Large intestine (tissue), 3 donors: Measurements from ENCODE around the gene ZSCAN23. TPM values are rescaled to one million over a fixed set of nuclear protein-coding genes. Genes with fewer than 3 reads are reported as not detected.
"Not testable (repeated sequence)": the region's sequence is repeated elsewhere in the genome, so short reads cannot be mapped to it uniquely, and the experiment has no call there.

ENCODE experiments used
- DNase-seq, 2 donors: peaks; one replicate each; pipeline versions ENCODE4 v3.0.0 to v3.0.0-alpha.2; 2013
- H3K27ac ChIP-seq: one replicate; pipeline ENCODE4 v1.5.1; 2013; ENCODE audit warnings: low read length
- H3K27me3 ChIP-seq: 2 replicates; pipeline ENCODE4 v1.6.1; 2013; ENCODE audit warnings: low read length; ENCODE audit not compliant: control insufficient read depth, insufficient read depth
- H3K36me3 ChIP-seq: 2 replicates; pipeline ENCODE4 v1.6.1; 2013; ENCODE audit warnings: low read length; ENCODE audit not compliant: control insufficient read depth, insufficient read depth
- H3K4me1 ChIP-seq: one replicate; pipeline ENCODE4 v1.6.1; 2013; ENCODE audit warnings: low read length; ENCODE audit not compliant: control insufficient read depth, insufficient read depth
- H3K4me3 ChIP-seq: one replicate; pipeline ENCODE4 v1.5.1; 2013; ENCODE audit warnings: low read length
- H3K9me3 ChIP-seq: one replicate; pipeline ENCODE4 v1.6.1; 2013; ENCODE audit warnings: mild to moderate bottlenecking, low read depth, low read length, moderate library complexity; ENCODE audit not compliant: control insufficient read depth
- WGBS: methylation state at CpG from one replicate; pipeline ENCODE4 v1.1.5; 2013; ENCODE audit warnings: low lambda C conversion rate; ENCODE audit not compliant: insufficient coverage; 5-methylcytosine and 5-hydroxymethylcytosine counted together
- polyA plus RNA-seq: library from polyadenylated mRNA; unstranded; fragments of 120-200 nt; gene quantifications from one replicate; pipeline ENCODE4 v1.2.1, GENCODE V29; 2013

Gene ZSCAN23
- polyA plus RNA-seq, 1 donor, result 3.6 TPM

- H3K27me3 ChIP-seq, result peaks cover 16% of the 10 kb centered on the region
- no CpG with 5 or more reads among the region's 5 CpGs for WGBS
- H3K27ac ChIP-seq, H3K4me3 ChIP-seq, DNase-seq, H3K9me3 ChIP-seq, H3K36me3 ChIP-seq, H3K4me1 ChIP-seq: not testable (repeated sequence)
Observed at GRCh38 chr6:28403923-28404322, 39.4 kb downstream of the ZSCAN23 start.

- 100% methylated on average over 1 of the region's 2 CpGs for WGBS
- no peak overlapping the region for H3K4me3 ChIP-seq
- peaks cover 12% of the 10 kb centered on the region for H3K27me3 ChIP-seq
- peaks cover 5% of the 10 kb centered on the region for H3K36me3 ChIP-seq
- DNase-seq, result no peak
- H3K4me1 ChIP-seq, result peaks cover 4% of the 10 kb centered on the region
- no peaks in the 10 kb centered on the region for H3K9me3 ChIP-seq
- no peak overlapping the region for H3K27ac ChIP-seq
Observed at GRCh38 chr6:28402197-28402596, 41.1 kb downstream of the ZSCAN23 start.

DNA sequence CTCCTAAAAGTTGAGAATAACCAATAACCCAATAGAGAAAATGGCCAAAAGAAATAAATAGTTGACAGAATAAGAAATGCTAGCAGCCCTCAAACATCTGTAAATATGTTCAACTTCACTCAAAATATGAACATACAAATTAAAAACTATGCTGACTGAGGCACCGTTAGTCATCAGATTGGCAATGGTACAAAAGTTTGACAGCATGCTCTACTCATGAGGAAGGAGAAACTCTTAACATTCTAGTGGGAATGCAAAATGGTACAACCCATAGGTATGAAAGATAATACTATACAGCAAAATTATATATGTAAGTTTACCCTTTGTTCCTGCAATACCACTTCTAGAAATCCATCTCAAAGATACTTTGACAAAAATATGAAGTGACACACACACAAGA, 42.1 kb downstream of the ZSCAN23 start:
- Histone ChIP-seq H3K9me3 (no peaks in the 10 kb centered on the region), H3K36me3 (peaks cover 9% of the 10 kb centered on the region), H3K27ac (no peak overlapping the region), H3K4me3 (no peak overlapping the region), H3K27me3 (peaks cover 12% of the 10 kb centered on the region), H3K4me1 (peaks cover 4% of the 10 kb centered on the region)
- no peak for DNase-seq
- WGBS, result no CpG with 5 or more reads among the region's 1 CpG

DNA sequence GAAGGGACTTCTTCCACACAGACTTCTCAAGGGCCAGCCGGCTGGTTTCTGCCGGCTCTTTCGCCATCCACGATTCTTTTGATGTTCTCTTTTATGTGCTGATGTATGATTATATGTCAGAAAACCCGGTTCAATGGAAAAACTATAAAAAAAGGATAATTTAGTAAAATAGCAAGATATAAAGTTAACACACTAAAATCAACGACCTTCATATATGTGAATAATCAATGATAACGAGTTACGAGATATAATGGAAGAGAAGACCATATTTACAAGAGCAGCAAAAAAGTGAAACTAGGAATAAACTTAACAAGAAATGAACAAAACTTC, 43.2 kb downstream of the ZSCAN23 start:
- peaks cover 12% of the 10 kb centered on the region for H3K27me3 ChIP-seq
- peaks cover 11% of the 10 kb centered on the region for H3K36me3 ChIP-seq
- no peaks in the 10 kb centered on the region for H3K9me3 ChIP-seq
- peaks cover 4% of the 10 kb centered on the region for H3K4me1 ChIP-seq
- peak overlapping the region; percentile 85 for H3K4me3 ChIP-seq
- 22% methylated on average over 7 of the region's 8 CpGs for WGBS
- peak overlapping the region; percentile 14 for H3K27ac ChIP-seq
- DNase-seq, result no peak

GRCh38 chr6:28399350-28400121, 43.8 kb downstream of the ZSCAN23 start, which contains the start of gene ZSCAN12:
Gene ZSCAN12 (minus strand): TSS chr6:28399747. CDS start chr6:28398405, 1,342 bp downstream.
- Histone ChIP-seq H3K27me3 (peaks cover 12% of the 10 kb centered on the region), H3K4me3 (peak within 1 kb of the TSS; percentile 85), H3K4me1 (peaks cover 4% of the 10 kb centered on the region), H3K27ac (peak within 1 kb of the TSS; percentile 43), H3K9me3 (no peaks in the 10 kb centered on the region), H3K36me3 (peaks cover 11% of the 10 kb centered on the region)
- peak; percentile 82 to 90 for DNase-seq
- no CpG with 5 or more reads among the region's 49 CpGs for WGBS

- Histone ChIP-seq H3K9me3 (no peaks in the 10 kb centered on the region), H3K4me3 (no peak overlapping the region), H3K27me3 (no peaks in the 10 kb centered on the region), H3K27ac (no peak overlapping the region), H3K36me3 (peaks cover 22% of the 10 kb centered on the region), H3K4me1 (peaks cover 4% of the 10 kb centered on the region)
- DNase-seq, result no peak
- WGBS, result no CpG with 5 or more reads among the region's 4 CpGs
Observed at GRCh38 chr6:28395918-28396317, 47.4 kb downstream of the ZSCAN23 start.

DNA sequence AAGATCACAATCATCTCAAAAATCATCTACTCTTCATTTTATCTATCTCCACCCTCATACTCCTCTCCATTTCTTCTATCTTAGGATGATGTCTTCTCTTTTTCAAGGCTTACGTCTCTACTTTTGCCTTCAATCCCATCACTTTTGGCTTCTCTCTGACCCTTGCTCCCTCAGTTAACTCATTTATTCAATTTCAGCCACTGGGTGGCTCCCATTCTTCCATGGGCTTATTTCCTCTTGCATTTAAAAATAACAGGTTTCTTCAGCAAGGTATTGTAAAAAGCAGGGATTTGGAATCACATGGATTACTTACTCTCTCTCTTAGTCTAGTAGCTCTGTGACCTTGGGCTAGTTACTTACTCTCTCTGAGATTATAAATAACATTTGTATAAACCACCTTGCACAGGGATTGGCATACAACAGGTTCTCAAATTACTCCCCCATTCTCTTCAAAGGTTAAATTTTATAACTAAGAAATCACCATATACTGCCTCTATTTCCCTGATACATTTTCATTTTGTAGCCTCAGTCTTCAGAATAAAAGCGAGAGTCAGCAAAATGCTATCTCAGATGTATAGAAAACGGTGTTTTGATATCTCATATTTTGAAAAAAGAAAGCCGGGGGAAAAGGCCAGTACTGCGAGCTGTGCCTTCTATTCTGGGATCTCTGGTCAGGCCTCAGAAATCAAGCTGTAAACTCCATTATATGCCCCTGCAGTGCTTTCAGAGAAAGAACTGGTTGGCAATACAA, 49.2 kb downstream of the ZSCAN23 start:
- Histone ChIP-seq H3K27ac (no peak overlapping the region), H3K36me3 (peaks cover 40% of the 10 kb centered on the region), H3K9me3 (no peaks in the 10 kb centered on the region), H3K27me3 (no peaks in the 10 kb centered on the region), H3K4me1 (peaks cover 4% of the 10 kb centered on the region), H3K4me3 (no peak overlapping the region)
- peak in 1 of 2 donors; percentile 12 for DNase-seq
- WGBS, result 79% methylated on average over 3 of the region's 5 CpGs

DNA sequence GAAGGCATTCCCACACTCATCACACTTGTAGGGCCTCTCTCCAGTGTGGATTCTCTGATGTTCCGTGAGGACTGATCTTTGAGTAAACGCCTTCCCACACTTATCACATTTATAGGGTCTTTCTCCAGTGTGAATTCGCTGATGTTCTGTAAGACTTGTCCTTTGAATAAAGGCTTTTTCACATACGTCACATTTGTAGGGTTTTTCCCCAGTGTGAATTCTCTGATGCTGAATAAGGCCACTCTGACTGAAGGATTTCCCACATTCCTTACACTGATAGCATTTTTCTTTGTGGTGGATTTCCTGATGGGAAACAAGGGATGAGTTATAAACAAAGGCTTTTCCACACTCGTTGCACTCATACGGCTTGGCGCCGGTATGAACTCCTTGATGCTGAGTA, 52.6 kb downstream of the ZSCAN23 start:
- peaks cover 49% of the 10 kb centered on the region for H3K36me3 ChIP-seq
- H3K4me1 ChIP-seq, result no peaks in the 10 kb centered on the region
- WGBS, result no CpG with 5 or more reads among the region's 8 CpGs
- no peak for DNase-seq
- no peak overlapping the region for H3K4me3 ChIP-seq
- H3K27ac ChIP-seq, result no peak overlapping the region
- H3K9me3 ChIP-seq, result no peaks in the 10 kb centered on the region
- H3K27me3 ChIP-seq, result no peaks in the 10 kb centered on the region

GRCh38 chr6:28384143-28384533, 59.2 kb downstream of the ZSCAN23 start:
- DNase-seq, result no peak
- H3K27me3 ChIP-seq, result no peaks in the 10 kb centered on the region
- H3K9me3 ChIP-seq, result no peaks in the 10 kb centered on the region
- H3K27ac ChIP-seq, result no peak overlapping the region
- no peaks in the 10 kb centered on the region for H3K4me1 ChIP-seq
- 71% methylated on average over 1 of the region's 2 CpGs for WGBS
- peaks cover 42% of the 10 kb centered on the region for H3K36me3 ChIP-seq
- no peak overlapping the region for H3K4me3 ChIP-seq

DNA sequence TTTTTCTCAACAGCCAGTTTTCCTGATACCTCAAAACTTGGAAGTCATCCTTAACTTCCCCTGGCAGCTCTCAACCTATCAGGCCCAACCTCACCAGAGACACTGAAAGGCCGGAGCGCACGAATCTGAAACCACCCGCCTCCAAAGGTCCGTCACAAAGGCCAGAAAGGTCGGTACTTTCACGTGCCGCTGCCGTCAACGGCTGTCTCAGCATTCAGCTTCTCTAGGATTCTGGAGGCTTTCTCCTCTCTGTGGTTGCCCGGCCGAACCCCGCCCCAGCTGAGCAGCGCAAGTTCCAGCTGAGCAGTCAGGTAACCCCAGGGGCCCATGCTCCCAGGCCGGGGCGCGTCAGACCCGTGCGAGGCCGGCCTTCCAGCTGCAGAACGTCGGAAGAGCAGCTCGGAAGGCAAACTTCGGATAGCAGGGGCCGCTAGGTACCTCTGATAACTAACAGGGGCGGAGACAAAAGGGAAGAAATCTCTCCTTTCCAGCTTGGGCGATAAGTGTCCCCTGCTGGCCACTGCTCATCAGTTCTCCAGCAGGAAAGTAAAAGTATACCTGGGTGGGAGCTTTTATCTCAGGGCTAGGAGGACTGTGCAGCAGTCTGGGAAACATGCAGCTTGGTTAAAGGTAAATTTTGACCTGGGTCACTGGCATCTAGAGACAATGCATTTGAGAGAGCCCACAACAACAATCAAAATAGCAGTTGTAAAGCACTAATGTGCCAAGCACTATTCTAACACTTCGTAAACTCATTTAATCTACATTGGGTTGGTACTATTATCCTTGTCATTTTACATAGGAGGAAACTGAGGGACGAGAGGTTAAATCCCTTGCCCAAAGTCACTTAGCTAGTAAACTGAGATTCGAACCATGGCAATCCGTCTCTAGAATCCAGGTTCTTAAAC, 59.8 kb downstream of the ZSCAN23 start:
- H3K27ac ChIP-seq, result peak overlapping the region; percentile 89
- peak; percentile 94 to 98 for DNase-seq
- H3K4me3 ChIP-seq, result peak overlapping the region; percentile 54
- no peaks in the 10 kb centered on the region for H3K9me3 ChIP-seq
- H3K36me3 ChIP-seq, result peaks cover 37% of the 10 kb centered on the region
- no CpG with 5 or more reads among the region's 31 CpGs for WGBS
- H3K27me3 ChIP-seq, result no peaks in the 10 kb centered on the region
- H3K4me1 ChIP-seq, result no peaks in the 10 kb centered on the region
